Activated effector memory CD4-positive, alpha-beta T cell treated with anti-CD3 and anti-CD28 coated beads, Interleukin-2, amount 50 U/mL, for 16 hours (primary cell): ENCODE results near the gene RNF8.
A peak's percentile ranks its signal among the peaks of the same experiment; 100 is the strongest.
"Not testable (repeated sequence)": the region's sequence is repeated elsewhere in the genome, so short reads cannot be mapped to it uniquely, and the experiment has no call there.

Experiments
- DNase-seq: peaks from one replicate; pipeline ENCODE4 v3.0.0-alpha.2; 2020

RNF8 gene

GRCh38 chr6:37353761-37354525, at the start of gene RNF8:
RNF8 (plus strand) TSS chr6:37353983; CDS start chr6:37354165, 182 bp downstream.
- peak; percentile 95 for DNase-seq

GRCh38 chr6:37304766-37305165, 49.0 kb upstream of the RNF8 start:
- no peak for DNase-seq

- DNase-seq, result no peak
Observed at GRCh38 chr6:37305841-37306425, 47.9 kb upstream of the RNF8 start.

GRCh38 chr6:37306624-37307222, 47.1 kb upstream of the RNF8 start:
- DNase-seq, result no peak

GRCh38 chr6:37307484-37307883, 46.3 kb upstream of the RNF8 start:
- not testable (repeated sequence) for DNase-seq

- DNase-seq, result no peak
Observed at GRCh38 chr6:37308069-37308815, 45.5 kb upstream of the RNF8 start.

- no peak for DNase-seq
Observed at GRCh38 chr6:37309046-37309445, 44.7 kb upstream of the RNF8 start.

- DNase-seq, result no peak
Observed at GRCh38 chr6:37309692-37310091, 44.1 kb upstream of the RNF8 start.

- DNase-seq, result no peak
Observed at GRCh38 chr6:37310966-37311365, 42.8 kb upstream of the RNF8 start.

- DNase-seq, result no peak
Observed at GRCh38 chr6:37311741-37312473, 41.9 kb upstream of the RNF8 start.

GRCh38 chr6:37313723-37314486, 39.9 kb upstream of the RNF8 start:
- no peak for DNase-seq

- peak; percentile 65 for DNase-seq
Observed at GRCh38 chr6:37314487-37315156, 39.2 kb upstream of the RNF8 start.

- DNase-seq, result no peak
Observed at GRCh38 chr6:37315157-37315515, 38.6 kb upstream of the RNF8 start.

- DNase-seq, result no peak
Observed at GRCh38 chr6:37316071-37316470, 37.7 kb upstream of the RNF8 start.

GRCh38 chr6:37317312-37318038, 36.3 kb upstream of the RNF8 start:
- DNase-seq, result no peak

GRCh38 chr6:37319156-37319555, 34.6 kb upstream of the RNF8 start:
- no peak for DNase-seq

- no peak for DNase-seq
Observed at GRCh38 chr6:37319856-37320480, 33.8 kb upstream of the RNF8 start.

- no peak for DNase-seq
Observed at GRCh38 chr6:37320646-37321045, 33.1 kb upstream of the RNF8 start.

GRCh38 chr6:37321101-37321500, 32.7 kb upstream of the RNF8 start:
- no peak for DNase-seq
